Esophagus muscularis mucosa (tissue), 3 donors: ENCODE results near the gene TCEAL9.

Experiments
- CTCF ChIP-seq, 3 experiments: fragments of 200-600 bp in 2 of 3; fragments of 450-650 bp in 1 of 3; sonication (generic) in 2 of 3; IDR thresholded peaks; one replicate each; pipeline ENCODE4 v1.5.1; 2017 to 2019; ENCODE audit warnings: antibody characterized with exemption in 3 of 3, mild to moderate bottlenecking in 2 of 3, moderate library complexity in 1 of 3
- POLR2A ChIP-seq: fragments of 450-650 bp; IDR thresholded peaks from one replicate; pipeline ENCODE4 v1.6.1; 2017; ENCODE audit warnings: antibody characterized with exemption, moderate library complexity, mild to moderate bottlenecking, low read depth

- TF ChIP-seq POLR2A: no peak
- no peak for TF ChIP-seq CTCF (IDR thresholded peaks at IDR 0.05)
Observed at GRCh38 chrX:103400931-103401330, 44.6 kb downstream of the TCEAL9 start.
